Osteoblast (primary cell): ENCODE measurements around the gene ABCB7. TPM values are rescaled to one million over a fixed set of nuclear protein-coding genes. Genes with fewer than 3 reads are reported as not detected.
"Not testable (repeated sequence)": the region's sequence is repeated elsewhere in the genome, so short reads cannot be mapped to it uniquely, and the experiment has no call there.

Source experiments
- DNase-seq: peaks from one replicate; pipeline ENCODE4 v3.0.0; 2011; ENCODE audit warnings: low spot score, mixed read lengths; ENCODE audit not compliant: insufficient read length; ENCODE audit errors: missing footprints
- H2AFZ ChIP-seq: 2 replicates; pipeline ENCODE4 v1.6.0; 2011; ENCODE audit warnings: mild to moderate bottlenecking, low read length
- H3K27ac ChIP-seq: 2 replicates; pipeline ENCODE4 v1.5.1; 2011; ENCODE audit warnings: mild to moderate bottlenecking, low read depth, low read length, moderate library complexity
- H3K27me3 ChIP-seq: 2 replicates; pipeline ENCODE4 v1.6.0; 2012; ENCODE audit warnings: mild to moderate bottlenecking, control low read depth, inconsistent platforms, low read length, moderate library complexity; ENCODE audit not compliant: insufficient read depth
- H3K36me3 ChIP-seq: 2 replicates; pipeline ENCODE4 v1.5.1; 2011; ENCODE audit warnings: mild to moderate bottlenecking, low read length, control low read depth, moderate library complexity; ENCODE audit not compliant: insufficient read depth
- H3K4me1 ChIP-seq: 2 replicates; pipeline ENCODE4 v1.5.1; 2011; ENCODE audit warnings: mild to moderate bottlenecking, low read length, control low read depth, moderate library complexity; ENCODE audit not compliant: insufficient read depth
- H3K4me2 ChIP-seq: 2 replicates; pipeline ENCODE4 v1.6.0; 2011; ENCODE audit warnings: mild to moderate bottlenecking, low read length; ENCODE audit not compliant: insufficient read depth
- H3K4me3 ChIP-seq: fragments of 200-600 bp; sonication (generic); 3 replicates; pipeline ENCODE4 v1.5.1; 2012; ENCODE audit warnings: mild to moderate bottlenecking, low read length, inconsistent platforms; ENCODE audit not compliant: insufficient read depth
- H3K79me2 ChIP-seq: 2 replicates; pipeline ENCODE4 v1.6.0; 2012; ENCODE audit warnings: mild to moderate bottlenecking, low read length, control low read depth, inconsistent platforms; ENCODE audit not compliant: insufficient read depth
- H3K9me3 ChIP-seq: 2 replicates; pipeline ENCODE4 v1.5.1; 2011; ENCODE audit warnings: low read depth, low read length, control low read depth
- H4K20me1 ChIP-seq: 2 replicates; pipeline ENCODE4 v1.6.0; 2012; ENCODE audit warnings: mild to moderate bottlenecking, low read length, control low read depth; ENCODE audit not compliant: insufficient read depth
- CTCF ChIP-seq: IDR thresholded peaks from 2 replicates; pipeline ENCODE4 v1.5.1; 2011; ENCODE audit warnings: mild to moderate bottlenecking, low read depth, low read length, moderate library complexity; ENCODE audit errors: extremely low read depth
- total RNA-seq: library from RNA; depleted of rRNA; stranded (reverse); fragments of >200 nt; gene quantifications from 2 replicates; pipeline ENCODE4 v1.2.3, GENCODE V29; 2012

The ABCB7 gene
- total RNA-seq, 1 donor = 28.2 TPM

- no peaks in the 10 kb centered on the region for H3K27me3 ChIP-seq
- no peak overlapping the region for H2AFZ ChIP-seq
- H3K36me3 ChIP-seq = no peaks in the 10 kb centered on the region
- H3K79me2 ChIP-seq = no peaks in the 10 kb centered on the region
- H3K27ac ChIP-seq = no peak overlapping the region
- H3K4me1 ChIP-seq = no peaks in the 10 kb centered on the region
- H3K9me3 ChIP-seq = no peaks in the 10 kb centered on the region
- no peak overlapping the region for H3K4me3 ChIP-seq
- H4K20me1 ChIP-seq = no peaks in the 10 kb centered on the region
- TF ChIP-seq CTCF = no peak
- no peak for DNase-seq
- H3K4me2 ChIP-seq = no peak overlapping the region
These were observed 24.0 kb downstream of the ABCB7 start for GRCh38 chrX:75131973-75132627.

- H2AFZ ChIP-seq, H3K27me3 ChIP-seq, H3K4me2 ChIP-seq, H3K27ac ChIP-seq, H3K36me3 ChIP-seq, H3K9me3 ChIP-seq, H3K4me3 ChIP-seq, H3K4me1 ChIP-seq, H3K79me2 ChIP-seq, H4K20me1 ChIP-seq, DNase-seq: not testable (repeated sequence)
These were observed 27.0 kb downstream of the ABCB7 start for GRCh38 chrX:75129069-75129468.

GRCh38 chrX:75118296-75118695 lies 37.8 kb downstream of the ABCB7 start:
- H3K27me3 ChIP-seq = no peaks in the 10 kb centered on the region
- DNase-seq = no peak
- no peak for TF ChIP-seq CTCF
- H3K4me3 ChIP-seq = no peak overlapping the region
- H3K27ac ChIP-seq = no peak overlapping the region
- H4K20me1 ChIP-seq = no peaks in the 10 kb centered on the region
- no peaks in the 10 kb centered on the region for H3K79me2 ChIP-seq
- no peak overlapping the region for H3K4me2 ChIP-seq
- H3K9me3 ChIP-seq = no peaks in the 10 kb centered on the region
- no peak overlapping the region for H2AFZ ChIP-seq
- H3K36me3 ChIP-seq = no peaks in the 10 kb centered on the region
- no peaks in the 10 kb centered on the region for H3K4me1 ChIP-seq

GRCh38 chrX:75115707-75116413 lies 40.2 kb downstream of the ABCB7 start:
- Histone ChIP-seq H4K20me1 (no peaks in the 10 kb centered on the region), H2AFZ (no peak overlapping the region), H3K9me3 (no peaks in the 10 kb centered on the region), H3K79me2 (no peaks in the 10 kb centered on the region), H3K27me3 (no peaks in the 10 kb centered on the region), H3K4me3 (no peak overlapping the region), H3K27ac (no peak overlapping the region), H3K36me3 (no peaks in the 10 kb centered on the region), H3K4me2 (no peak overlapping the region), H3K4me1 (no peaks in the 10 kb centered on the region)
- no peak for TF ChIP-seq CTCF
- DNase-seq = no peak
